H1 (cell line): Measurements from ENCODE around the gene DEAF1. TPM values are rescaled to one million over a fixed set of nuclear protein-coding genes. Genes with fewer than 3 reads are reported as not detected.

Experiments used
- CTCF ChIA-PET: fragments of 300-600 bp; sonication (Branson Sonifier 250); formaldehyde crosslinking; loops from one replicate; lab custom pipeline; 2021; ENCODE audit not compliant: partially characterized antibody; lab: Charles Lee
- POLR2A ChIA-PET: fragments of 300-600 bp; sonication (Branson Sonifier 250); formaldehyde crosslinking; loops from one replicate; lab custom pipeline; 2021; ENCODE audit warnings: inconsistent platforms; ENCODE audit not compliant: partially characterized antibody; lab: Charles Lee
- DNase-seq, 2 experiments: peaks; one replicate each; pipeline versions ENCODE4 v3.0.0 to v3.0.0-alpha.2; 2010 to 2022; ENCODE audit warnings: low spot score in 2 of 2, low read depth in 1 of 2, mixed read lengths in 1 of 2
- FAIRE-seq: peaks from 2 replicates; lab custom pipeline; 2011; peaks lifted over from hg19 to GRCh38; lab: Jason Lieb, UNC
- H2AFZ ChIP-seq: 2 replicates; pipeline ENCODE4 v1.8.1; 2012; ENCODE audit warnings: low read length, inconsistent platforms
- H2AK5ac ChIP-seq: 2 replicates; pipeline ENCODE4 v1.6.1; 2013; ENCODE audit warnings: low read depth, low read length
- H2BK120ac ChIP-seq: replicated peaks from 2 replicates; pipeline ENCODE3; 2013; ENCODE audit warnings: low read depth, low read length, inconsistent platforms
- H2BK12ac ChIP-seq: 2 replicates; pipeline ENCODE4 v1.6.1; 2013; ENCODE audit warnings: low read depth, low read length
- H2BK15ac ChIP-seq: 2 replicates; pipeline ENCODE4 v1.6.1; 2013; ENCODE audit warnings: low read length
- H2BK20ac ChIP-seq: 2 replicates; pipeline ENCODE4 v1.6.1; 2013; ENCODE audit warnings: low read length
- H2BK5ac ChIP-seq: 2 replicates; pipeline ENCODE4 v1.6.1; 2013; ENCODE audit warnings: low read depth, low read length
- H3K14ac ChIP-seq: 2 replicates; pipeline ENCODE4 v1.6.1; 2013; ENCODE audit warnings: inconsistent platforms; ENCODE audit not compliant: insufficient read length
- H3K18ac ChIP-seq: 2 replicates; pipeline ENCODE4 v1.6.1; 2013; ENCODE audit warnings: low read length; ENCODE audit errors: extremely low read depth
- H3K23ac ChIP-seq: 2 replicates; pipeline ENCODE4 v1.6.1; 2013; ENCODE audit warnings: inconsistent platforms; ENCODE audit not compliant: insufficient read length
- H3K23me2 ChIP-seq: 2 replicates; pipeline ENCODE4 v1.6.1; 2013; ENCODE audit warnings: low read depth, low read length
- H3K27ac ChIP-seq: 2 replicates; pipeline ENCODE4 v1.6.1; 2011; ENCODE audit warnings: low read depth, low read length, inconsistent platforms
- H3K27me3 ChIP-seq, 4 experiments: replicated peaks in 1 of 4; 1 replicate in 1 of 4; 2 replicates in 3 of 4; pipeline versions ENCODE4 v1.6.1 to v1.8.1; 2011 to 2013; ENCODE audit warnings: low read length in 3 of 4, mild to moderate bottlenecking in 3 of 4, inconsistent platforms in 2 of 4, mixed read lengths in 2 of 4, moderate library complexity in 1 of 4; ENCODE audit not compliant: control insufficient read depth in 3 of 4, insufficient read depth in 3 of 4; ENCODE audit errors: extremely low read depth in 1 of 4
- H3K36me3 ChIP-seq, 4 experiments: 2 replicates each; pipeline versions ENCODE4 v1.6.1 to v1.8.1; 2011 to 2013; ENCODE audit warnings: mild to moderate bottlenecking in 4 of 4, low read length in 3 of 4, moderate library complexity in 2 of 4, control low read depth in 1 of 4, inconsistent platforms in 1 of 4; ENCODE audit not compliant: insufficient read depth in 4 of 4, control insufficient read depth in 2 of 4
- H3K4ac ChIP-seq: replicated peaks from 2 replicates; pipeline ENCODE3; 2013; ENCODE audit warnings: low read length, low read depth, mixed read lengths, inconsistent platforms; ENCODE audit not compliant: insufficient read length
- H3K4me1 ChIP-seq, 4 experiments: replicated peaks in 1 of 4; 1 replicate in 1 of 4; 2 replicates in 3 of 4; pipeline versions ENCODE4 v1.6.1 to v1.8.1; 2011 to 2013; ENCODE audit warnings: low read length in 3 of 4, inconsistent platforms in 2 of 4, mixed read lengths in 1 of 4; ENCODE audit not compliant: insufficient read depth in 4 of 4, control insufficient read depth in 3 of 4
- H3K4me2 ChIP-seq, 2 experiments: 2 replicates each; pipeline versions ENCODE4 v1.6.1 to v1.8.1; 2011 to 2013; ENCODE audit warnings: low read depth in 2 of 2, low read length in 2 of 2, control low read depth in 1 of 2, inconsistent platforms in 1 of 2, mild to moderate bottlenecking in 1 of 2; ENCODE audit not compliant: insufficient read depth in 1 of 2
- H3K4me3 ChIP-seq, 4 experiments: fragments of 200-600, 300-600 bp in 1 of 4; sonication (generic), shearing (Covaris generic), sonication (Bioruptor Twin) in 1 of 4; 2 replicates each; pipeline versions ENCODE4 v1.5.1 to v1.8.1; 2011 to 2016; ENCODE audit warnings: low read length in 4 of 4, low read depth in 3 of 4, control low read depth in 2 of 4, inconsistent platforms in 2 of 4, mild to moderate bottlenecking in 2 of 4, mixed read lengths in 1 of 4, moderate library complexity in 1 of 4; ENCODE audit not compliant: insufficient read depth in 2 of 4; ENCODE audit errors: extremely low read depth in 1 of 4
- H3K56ac ChIP-seq: replicated peaks from 2 replicates; pipeline ENCODE3; 2013; ENCODE audit warnings: low read depth, mild to moderate bottlenecking, mixed read lengths, low read length, inconsistent platforms; ENCODE audit not compliant: insufficient read length
- H3K79me1 ChIP-seq: 2 replicates; pipeline ENCODE4 v1.6.1; 2013; ENCODE audit warnings: low read depth, low read length, control low read depth
- H3K79me2 ChIP-seq, 2 experiments: 2 replicates each; pipeline versions ENCODE4 v1.6.1 to v1.8.1; 2012 to 2013; ENCODE audit warnings: low read length in 2 of 2, mild to moderate bottlenecking in 2 of 2, inconsistent platforms in 1 of 2; ENCODE audit not compliant: insufficient read depth in 2 of 2, control insufficient read depth in 1 of 2
- H3K9ac ChIP-seq, 4 experiments: replicated peaks in 1 of 4; 1 replicate in 1 of 4; 2 replicates in 3 of 4; pipeline versions ENCODE4 v1.6.1 to v1.8.1; 2011 to 2013; ENCODE audit warnings: low read depth in 3 of 4, low read length in 3 of 4, control low read depth in 2 of 4, mild to moderate bottlenecking in 2 of 4, moderate library complexity in 2 of 4, inconsistent platforms in 1 of 4; ENCODE audit errors: extremely low read depth in 1 of 4
- H3K9me3 ChIP-seq, 2 experiments: 2 replicates each; pipeline versions ENCODE4 v1.6.1 to v1.8.1; 2012 to 2013; ENCODE audit warnings: mild to moderate bottlenecking in 2 of 2, moderate library complexity in 2 of 2, control low read depth in 1 of 2, inconsistent platforms in 1 of 2, low read depth in 1 of 2, low read length in 1 of 2, mixed read lengths in 1 of 2; ENCODE audit not compliant: insufficient read depth in 2 of 2
- H4K20me1 ChIP-seq, 2 experiments: replicated peaks in 1 of 2; 2 replicates each; pipeline versions ENCODE3 to v1.8.1; 2011 to 2013; ENCODE audit warnings: inconsistent platforms in 2 of 2, low read length in 2 of 2, mild to moderate bottlenecking in 1 of 2; ENCODE audit not compliant: insufficient read depth in 2 of 2, control insufficient read depth in 1 of 2
- H4K5ac ChIP-seq: 2 replicates; pipeline ENCODE4 v1.6.1; 2013; ENCODE audit warnings: low read length, low read depth, mixed read lengths, inconsistent platforms; ENCODE audit not compliant: insufficient read length
- H4K8ac ChIP-seq: 2 replicates; pipeline ENCODE4 v1.8.0; 2013; ENCODE audit warnings: mild to moderate bottlenecking, moderate library complexity, low read length, inconsistent platforms; ENCODE audit not compliant: insufficient read depth; ENCODE audit errors: extremely low read depth
- H4K91ac ChIP-seq: replicated peaks from 2 replicates; pipeline ENCODE3; 2013; ENCODE audit warnings: low read length, mixed read lengths, inconsistent platforms; ENCODE audit not compliant: insufficient read length
- JUN ChIP-seq: IDR thresholded peaks from 2 replicates; pipeline ENCODE4 v1.6.1; 2011; ENCODE audit warnings: low read depth, mild to moderate bottlenecking, improper control_type of control experiment, low read length
- SP1 ChIP-seq: IDR thresholded peaks from 2 replicates; pipeline ENCODE4 v1.6.1; 2011; ENCODE audit warnings: low read depth, low read length
- SP4 ChIP-seq: IDR thresholded peaks from 2 replicates; pipeline ENCODE4 v1.6.1; 2012; ENCODE audit warnings: low read length, inconsistent platforms
- WGBS, 2 experiments: shearing (Covaris generic) in 1 of 2; methylation state at CpG; one replicate each; pipeline versions ENCODE4 v1.1.6 to v1.1.7; 2013 to 2015; ENCODE audit warnings: low lambda C conversion rate in 2 of 2, mixed read lengths in 2 of 2, inconsistent platforms in 1 of 2, low coverage in 1 of 2, missing lambda C conversion rate in 1 of 2; ENCODE audit not compliant: insufficient replicate concordance in 2 of 2, insufficient coverage in 1 of 2, insufficient read length in 1 of 2; ENCODE audit errors: extremely low coverage in 1 of 2, missing lambda C conversion rate in 1 of 2; 5-methylcytosine and 5-hydroxymethylcytosine counted together
- polyA plus RNA-seq, 7 experiments: library from polyadenylated mRNA; depleted of rRNA in 3 of 7; stranded (reverse) in 5 of 7; unstranded in 2 of 7; fragments of >200 nt in 5 of 7; fragments of 200-250 nt in 2 of 7; gene quantifications; 1 replicate in 5 of 7; 2 replicates in 1 of 7; 4 replicates in 1 of 7; pipeline versions ENCODE4 v1.2.1 to v1.2.3, GENCODE V29; 2011 to 2013; ENCODE audit warnings: missing spikeins in 2 of 7, mixed read lengths in 2 of 7
- total RNA-seq: library from RNA; stranded (reverse); fragmentation: NEBNext Ultra II Directional; extraction: Animal tissue kit (Norgen Biotek cat#: 25700); gene quantifications from 2 replicates; pipeline ENCODE4 v1.2.1, GENCODE V29; 2021

The DEAF1 gene
- total and polyA plus RNA-seq, 2 of the 8 experiments (the other 6 are each of a cell fraction or from before 2014, with no cell fraction given) = 47.3 to 58.4 TPM

- Histone ChIP-seq H3K23ac (no peak overlapping the region), H3K4me2 (peak overlapping the region in 1 of 2 experiments; percentile 30; a peak in 1 of 4 replicates), H3K18ac (no peak overlapping the region), H2BK15ac (no peak overlapping the region; the same call in 1 of the 2 replicates), H2AK5ac (no peak overlapping the region), H3K4me1 (peaks cover 0 to 19% (median 9%) of the 10 kb centered on the region in 4 experiments; a peak in 6 of 7 replicates), H2BK5ac (no peak overlapping the region; the same call in 1 of the 2 replicates), H3K36me3 (no peaks in the 10 kb centered on the region), H4K8ac (no peak overlapping the region), H3K79me1 (0 out of 2 replicates have a peak, but pooled peaks cover 2% of the 10 kb centered on the region), H3K23me2 (peaks cover 5% of the 10 kb centered on the region; the same call in 1 of the 2 replicates), H3K79me2 (peaks cover 5 to 6% of the 10 kb centered on the region in 2 experiments; a peak in 2 of 4 replicates), H4K20me1 (peaks cover 3 to 5% of the 10 kb centered on the region in 2 experiments), H2BK120ac (no peak overlapping the region), H3K27me3 (no peaks in the 10 kb centered on the region), H2BK12ac (0 out of 2 replicates have a peak overlapping the region, but pooled peaks have one; percentile 17), H3K4me3 (no peak overlapping the region), H3K14ac (no peak overlapping the region), H3K4ac (no peak overlapping the region), H3K9me3 (peaks cover 0 to 2% of the 10 kb centered on the region in 2 experiments; a peak in 1 of 4 replicates), H3K27ac (no peak overlapping the region), H4K5ac (no peak overlapping the region), H4K91ac (no peak overlapping the region), H3K56ac (no peak overlapping the region), H2AFZ (no peak overlapping the region), H3K9ac (no peak overlapping the region), H2BK20ac (no peak overlapping the region)
- FAIRE-seq (no peak), DNase-seq (no peak)
- 78% methylated on average over 17 of the region's 17 CpGs; no CpG with 5 or more reads in 1 of the 2 experiments for WGBS, 2 experiments
- POLR2A ChIA-PET = interaction anchor here (0.6 to 1.9 kb wide), 6 partner anchors 12 to 67 kb away, joined by 3 to 6 read pairs (median 3); partner anchors contain the start of gene TALDO1
- TF ChIP-seq SP4 (no peak), SP1 (no peak), JUN (no peak)
- CTCF ChIA-PET = interaction anchor here (0.8 to 4.9 kb wide), 8 partner anchors 7 to 64 kb away, joined by 3 to 37 read pairs (median 3); partner anchors contain the start of gene EPS8L2
Measured at GRCh38 chr11:698493-699115, 3.6 kb upstream of the DEAF1 start.
